Measurements from ENCODE around the gene S1PR3. TPM values are rescaled to one million over a fixed set of nuclear protein-coding genes. Genes with fewer than 3 reads are reported as not detected.
"Not testable (repeated sequence)": the region's sequence is repeated elsewhere in the genome, so short reads cannot be mapped to it uniquely, and the experiment has no call there.

The S1PR3 gene
- total RNA-seq, result 0.05 TPM in 1 of 2 replicates, not detected in the other

DNA sequence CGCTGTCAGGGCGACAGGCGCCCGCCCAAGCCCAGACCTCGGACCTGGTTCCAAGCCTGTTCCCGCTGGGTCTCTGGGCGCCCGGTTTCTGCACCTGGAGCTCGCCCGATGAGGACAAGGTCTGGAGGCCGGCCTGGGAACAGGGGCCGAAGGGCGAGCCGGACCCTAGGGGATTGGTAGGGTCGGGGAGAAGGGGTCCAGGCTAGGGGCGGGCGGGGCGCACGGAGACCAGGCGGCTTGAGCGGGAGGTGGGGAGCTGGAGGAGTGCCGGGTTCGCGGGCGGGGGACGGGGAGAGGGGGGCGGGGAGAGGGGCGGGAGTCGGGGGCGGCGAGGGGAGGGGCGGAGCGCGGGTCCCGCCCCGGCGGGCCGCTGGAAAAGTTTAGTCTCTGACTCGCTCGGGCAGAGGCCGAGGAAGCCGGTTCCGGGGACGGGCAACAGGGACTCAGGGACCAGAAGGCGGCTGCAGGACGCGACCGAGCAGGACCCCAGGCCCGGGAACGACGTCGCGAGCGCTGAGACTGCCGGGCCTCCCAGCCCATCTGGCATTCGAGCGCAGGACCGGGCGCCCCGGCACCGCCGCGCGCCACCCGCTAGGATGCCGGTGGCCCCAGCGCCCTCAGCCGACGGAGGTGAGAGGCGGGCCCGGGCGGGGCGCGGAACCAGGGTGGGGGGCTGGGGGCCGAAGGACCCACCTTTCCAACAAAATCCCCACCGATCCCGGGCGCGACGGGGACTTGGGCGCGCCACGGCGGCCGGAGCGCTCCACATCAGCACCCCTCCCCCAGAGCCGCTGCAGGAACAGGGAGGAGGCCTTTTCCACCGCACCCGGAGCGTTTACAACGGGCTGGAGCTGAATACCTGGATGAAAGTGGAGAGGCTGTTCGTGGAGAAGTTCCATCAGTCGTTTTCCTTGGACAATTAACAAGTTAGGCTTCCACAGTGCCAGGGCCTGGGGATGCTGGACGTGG, at the start of gene S1PR3:
Gene S1PR3, plus strand, starts transcription at position 403 of the 969 bp plus-strand sequence. CDS start 9,733 bp downstream, outside the sequence.
- H3K9me3 Mint-ChIP-seq, result no peaks in the 10 kb centered on the region
- H3K4me1 Mint-ChIP-seq, result peaks cover 15% of the 10 kb centered on the region
- ChIA-PET CTCF (no interaction called here), POLR2A (interaction anchor here (0.6 kb wide), 1 partner anchor 277 kb away, joined by 3 read pairs; no protein-coding TSS in a partner anchor)
- H3K36me3 Mint-ChIP-seq (ENCODE audit: low read depth), result no peaks in the 10 kb centered on the region
- intact Hi-C loops (cut with micrococcal nuclease), result no loop called here
- H3K27me3 Mint-ChIP-seq, result peaks cover 35% of the 10 kb centered on the region
- H3K27ac Mint-ChIP-seq, result no peak within 1 kb of the TSS
- peak within 1 kb of the TSS; percentile 53 for H3K4me3 Mint-ChIP-seq
- DNase-seq (no peak), ATAC-seq (ENCODE audit: low read depth) (peak; percentile 14)
- TF ChIP-seq, protein P1, sequence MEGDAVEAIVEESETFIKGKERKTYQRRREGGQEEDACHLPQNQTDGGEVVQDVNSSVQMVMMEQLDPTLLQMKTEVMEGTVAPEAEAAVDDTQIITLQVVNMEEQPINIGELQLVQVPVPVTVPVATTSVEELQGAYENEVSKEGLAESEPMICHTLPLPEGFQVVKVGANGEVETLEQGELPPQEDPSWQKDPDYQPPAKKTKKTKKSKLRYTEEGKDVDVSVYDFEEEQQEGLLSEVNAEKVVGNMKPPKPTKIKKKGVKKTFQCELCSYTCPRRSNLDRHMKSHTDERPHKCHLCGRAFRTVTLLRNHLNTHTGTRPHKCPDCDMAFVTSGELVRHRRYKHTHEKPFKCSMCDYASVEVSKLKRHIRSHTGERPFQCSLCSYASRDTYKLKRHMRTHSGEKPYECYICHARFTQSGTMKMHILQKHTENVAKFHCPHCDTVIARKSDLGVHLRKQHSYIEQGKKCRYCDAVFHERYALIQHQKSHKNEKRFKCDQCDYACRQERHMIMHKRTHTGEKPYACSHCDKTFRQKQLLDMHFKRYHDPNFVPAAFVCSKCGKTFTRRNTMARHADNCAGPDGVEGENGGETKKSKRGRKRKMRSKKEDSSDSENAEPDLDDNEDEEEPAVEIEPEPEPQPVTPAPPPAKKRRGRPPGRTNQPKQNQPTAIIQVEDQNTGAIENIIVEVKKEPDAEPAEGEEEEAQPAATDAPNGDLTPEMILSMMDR (IDR thresholded peaks at IDR 0.05), result no peak

GRCh38 chr9:88941586-88941985, 49.7 kb upstream of the S1PR3 start:
- H3K4me1 Mint-ChIP-seq; CTCF ChIA-PET; DNase-seq; ATAC-seq (ENCODE audit: low read depth); H3K27me3 Mint-ChIP-seq; H3K9me3 Mint-ChIP-seq; intact Hi-C loops (cut with micrococcal nuclease); H3K36me3 Mint-ChIP-seq (ENCODE audit: low read depth); H3K27ac Mint-ChIP-seq; H3K4me3 Mint-ChIP-seq; POLR2A ChIA-PET: not testable (repeated sequence)

GRCh38 chr9:88942411-88942810, 48.9 kb upstream of the S1PR3 start:
- ChIA-PET CTCF (no interaction called here), POLR2A (no interaction called here)
- Mint-ChIP-seq H3K9me3 (no peaks in the 10 kb centered on the region), H3K4me3 (no peak overlapping the region), H3K36me3 (ENCODE audit: low read depth) (no peaks in the 10 kb centered on the region), H3K27me3 (peaks cover 9% of the 10 kb centered on the region), H3K4me1 (no peaks in the 10 kb centered on the region), H3K27ac (no peak overlapping the region)
- TF ChIP-seq, protein P1 (IDR thresholded peaks at IDR 0.05), result no peak
- ATAC-seq (ENCODE audit: low read depth) (no peak), DNase-seq (no peak)
- intact Hi-C loops (cut with micrococcal nuclease), result no loop called here

DNA sequence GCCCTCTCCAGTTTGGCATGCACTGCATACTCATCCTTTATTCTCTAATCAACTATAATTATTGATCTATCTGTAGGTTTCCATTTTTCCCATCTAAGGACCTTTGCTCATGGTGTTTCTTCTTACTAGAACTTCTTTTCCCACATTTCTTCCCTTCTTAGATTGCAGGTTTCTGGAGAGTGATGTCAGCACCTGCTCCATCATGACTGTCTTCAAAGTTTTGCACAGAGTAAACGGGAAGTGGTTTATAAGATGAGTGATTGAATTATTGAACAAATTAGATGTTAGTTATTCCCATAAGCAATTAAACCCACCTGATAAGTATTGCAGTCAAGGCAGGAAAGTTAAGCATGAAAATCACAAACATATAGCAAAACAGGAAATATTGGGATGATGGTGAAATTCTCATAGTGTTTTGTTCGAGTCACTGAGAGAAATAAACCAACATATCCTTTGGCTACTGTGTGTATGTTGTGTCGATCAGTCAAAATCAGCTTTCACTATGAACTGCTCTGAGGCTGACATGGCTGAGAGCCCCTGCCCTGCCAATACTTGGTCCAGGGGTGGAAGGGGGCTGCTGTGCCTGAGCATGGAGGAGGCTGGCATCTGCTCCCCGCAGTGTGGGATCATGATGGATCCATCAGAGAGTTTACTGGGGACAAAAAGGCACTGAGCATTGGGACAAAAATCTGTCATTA, 45.5 kb upstream of the S1PR3 start:
- ChIA-PET CTCF (no interaction called here), POLR2A (no interaction called here)
- peaks cover 17% of the 10 kb centered on the region for H3K27me3 Mint-ChIP-seq
- ATAC-seq (ENCODE audit: low read depth) (no peak), DNase-seq (no peak)
- H3K36me3 Mint-ChIP-seq (ENCODE audit: low read depth), result no peaks in the 10 kb centered on the region
- no peak overlapping the region for H3K27ac Mint-ChIP-seq
- no peaks in the 10 kb centered on the region for H3K4me1 Mint-ChIP-seq
- no peak overlapping the region for H3K4me3 Mint-ChIP-seq
- H3K9me3 Mint-ChIP-seq, result no peaks in the 10 kb centered on the region
- intact Hi-C loops (cut with micrococcal nuclease), result no loop called here
- TF ChIP-seq, protein P1 (IDR thresholded peaks at IDR 0.05), result no peak

GRCh38 chr9:88947581-88948573, 43.4 kb upstream of the S1PR3 start:
- Mint-ChIP-seq H3K36me3 (ENCODE audit: low read depth) (no peaks in the 10 kb centered on the region), H3K4me1 (no peaks in the 10 kb centered on the region), H3K27me3 (peaks cover 23% of the 10 kb centered on the region), H3K4me3 (no peak overlapping the region), H3K9me3 (no peaks in the 10 kb centered on the region), H3K27ac (no peak overlapping the region)
- ChIA-PET CTCF (no interaction called here), POLR2A (no interaction called here)
- intact Hi-C loops (cut with micrococcal nuclease), result no loop called here
- DNase-seq (no peak), ATAC-seq (ENCODE audit: low read depth) (no peak)
- TF ChIP-seq, protein P1 (IDR thresholded peaks at IDR 0.05), result no peak
